ENCODE data around the gene SCNN1G. TPM values are rescaled to one million over a fixed set of nuclear protein-coding genes. Genes with fewer than 3 reads are reported as not detected.

Gene SCNN1G
- total RNA-seq, 3 donors from 2014 or later (not counting 1 experiment from before 2014, with no cell fraction given), result not detected

- Histone ChIP-seq H3K4me1 (ENCODE audit: control insufficient read depth, insufficient read depth, low read length) (no peaks in the 10 kb centered on the region), H3K9me3 (ENCODE audit: control insufficient read depth, insufficient read depth, low read length) (no peaks in the 10 kb centered on the region), H3K36me3 (ENCODE audit: control insufficient read depth, insufficient read depth, low read length) (no peaks in the 10 kb centered on the region), H3K27me3 (ENCODE audit: control insufficient read depth, insufficient read depth, low read length) (no peaks in the 10 kb centered on the region), H3K4me3 (ENCODE audit: low read length) (no peak overlapping the region), H3K27ac (ENCODE audit: low read length) (no peak overlapping the region)
- Mint-ChIP-seq H3K27ac (no peak overlapping the region), H3K4me1 (no peaks in the 10 kb centered on the region), H3K36me3 (no peaks in the 10 kb centered on the region), H3K9me3 (no peaks in the 10 kb centered on the region), H3K27me3 (ENCODE audit: low read depth in 2 of 2) (peaks cover 5 to 8% of the 10 kb centered on the region in 2 donors), H3K4me3 (no peak overlapping the region)
- no peak for DNase-seq
- ATAC-seq, result no peak
- TF ChIP-seq CTCF (IDR thresholded peaks at IDR 0.05), result no peak
- 80% methylated on average over 3 of the region's 3 CpGs for WGBS (ENCODE audit: insufficient coverage)
- intact Hi-C loops (cut with micrococcal nuclease), result no loop called here
These were observed 31.3 kb downstream of the SCNN1G start for GRCh38 chr16:23213831-23214230.

GRCh38 chr16:23214796-23215195, 32.3 kb downstream of the SCNN1G start:
- intact Hi-C loops (cut with micrococcal nuclease), result no loop called here
- no peaks in the 10 kb centered on the region for H3K4me1 Mint-ChIP-seq
- no peak for TF ChIP-seq CTCF (IDR thresholded peaks at IDR 0.05)
- ATAC-seq, result no peak
- H3K4me3 ChIP-seq (ENCODE audit: low read length), result no peak overlapping the region
- peaks cover 3 to 5% of the 10 kb centered on the region in 2 donors for H3K27me3 Mint-ChIP-seq (ENCODE audit: low read depth in 2 of 2)
- H3K27me3 ChIP-seq (ENCODE audit: control insufficient read depth, insufficient read depth, low read length), result no peaks in the 10 kb centered on the region
- no peak overlapping the region for H3K27ac ChIP-seq (ENCODE audit: low read length)
- H3K36me3 ChIP-seq (ENCODE audit: control insufficient read depth, insufficient read depth, low read length), result no peaks in the 10 kb centered on the region
- H3K27ac Mint-ChIP-seq, result no peak overlapping the region
- no peaks in the 10 kb centered on the region for H3K9me3 ChIP-seq (ENCODE audit: control insufficient read depth, insufficient read depth, low read length)
- no peaks in the 10 kb centered on the region for H3K36me3 Mint-ChIP-seq
- DNase-seq, result no peak
- no peaks in the 10 kb centered on the region for H3K9me3 Mint-ChIP-seq
- H3K4me3 Mint-ChIP-seq, result no peak overlapping the region
- H3K4me1 ChIP-seq (ENCODE audit: control insufficient read depth, insufficient read depth, low read length), result no peaks in the 10 kb centered on the region
- WGBS (ENCODE audit: insufficient coverage), result 54% methylated on average over 7 of the region's 7 CpGs

GRCh38 chr16:23215435-23215834, 32.9 kb downstream of the SCNN1G start:
- Histone ChIP-seq H3K4me1 (ENCODE audit: control insufficient read depth, insufficient read depth, low read length) (no peaks in the 10 kb centered on the region), H3K27me3 (ENCODE audit: control insufficient read depth, insufficient read depth, low read length) (no peaks in the 10 kb centered on the region), H3K36me3 (ENCODE audit: control insufficient read depth, insufficient read depth, low read length) (no peaks in the 10 kb centered on the region), H3K9me3 (ENCODE audit: control insufficient read depth, insufficient read depth, low read length) (no peaks in the 10 kb centered on the region), H3K27ac (ENCODE audit: low read length) (no peak overlapping the region), H3K4me3 (ENCODE audit: low read length) (no peak overlapping the region)
- ATAC-seq, result no peak
- intact Hi-C loops (cut with micrococcal nuclease), result no loop called here
- Mint-ChIP-seq H3K9me3 (no peaks in the 10 kb centered on the region), H3K36me3 (no peaks in the 10 kb centered on the region), H3K27me3 (ENCODE audit: low read depth in 2 of 2) (peaks cover 3 to 11% of the 10 kb centered on the region in 2 donors), H3K4me3 (no peak overlapping the region), H3K27ac (no peak overlapping the region), H3K4me1 (no peaks in the 10 kb centered on the region)
- no peak for DNase-seq
- no peak for TF ChIP-seq CTCF (IDR thresholded peaks at IDR 0.05)
- WGBS (ENCODE audit: insufficient coverage), result 87% methylated on average over 10 of the region's 10 CpGs

DNA sequence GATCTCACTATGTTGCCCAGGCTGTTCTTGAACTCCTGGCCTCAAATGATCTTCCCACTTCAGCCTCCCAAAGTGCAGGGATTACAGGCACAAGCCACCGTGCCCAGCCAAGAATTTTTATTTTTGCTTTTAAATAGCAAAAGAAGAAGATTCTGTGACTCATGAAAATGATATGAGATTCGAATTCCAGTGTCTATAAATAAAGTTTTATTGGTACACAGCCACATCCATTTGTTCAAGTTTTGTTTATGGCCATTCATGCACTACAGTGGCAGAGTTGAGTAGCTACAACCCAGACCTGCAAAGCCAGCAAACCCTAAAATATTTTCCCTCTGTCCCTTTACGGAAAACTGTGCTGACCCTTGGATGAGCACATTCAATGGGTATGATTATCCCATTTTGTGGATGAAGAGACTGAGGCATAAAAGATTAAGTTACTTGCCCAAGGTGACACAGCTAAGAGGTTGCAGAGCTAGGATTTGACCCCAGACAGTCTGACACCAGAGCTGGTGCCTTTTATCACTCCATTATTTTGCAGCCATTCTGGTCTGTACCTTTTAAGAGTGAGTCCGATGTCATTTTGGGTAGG, 34.2 kb downstream of the SCNN1G start:
- no peaks in the 10 kb centered on the region for H3K36me3 Mint-ChIP-seq
- H3K4me3 ChIP-seq (ENCODE audit: low read length), result no peak overlapping the region
- 78% methylated on average over 4 of the region's 4 CpGs for WGBS (ENCODE audit: insufficient coverage)
- H3K27me3 Mint-ChIP-seq (ENCODE audit: low read depth in 2 of 2), result peaks cover 3 to 18% of the 10 kb centered on the region in 2 donors
- ATAC-seq (no peak), DNase-seq (no peak)
- H3K4me1 Mint-ChIP-seq, result no peaks in the 10 kb centered on the region
- no peak overlapping the region for H3K27ac Mint-ChIP-seq
- H3K27ac ChIP-seq (ENCODE audit: low read length), result no peak overlapping the region
- H3K9me3 Mint-ChIP-seq, result no peaks in the 10 kb centered on the region
- TF ChIP-seq CTCF (IDR thresholded peaks at IDR 0.05), result no peak
- H3K4me1 ChIP-seq (ENCODE audit: control insufficient read depth, insufficient read depth, low read length), result no peaks in the 10 kb centered on the region
- intact Hi-C loops (cut with micrococcal nuclease), result no loop called here
- no peak overlapping the region for H3K4me3 Mint-ChIP-seq
- no peaks in the 10 kb centered on the region for H3K27me3 ChIP-seq (ENCODE audit: control insufficient read depth, insufficient read depth, low read length)
- no peaks in the 10 kb centered on the region for H3K9me3 ChIP-seq (ENCODE audit: control insufficient read depth, insufficient read depth, low read length)
- no peaks in the 10 kb centered on the region for H3K36me3 ChIP-seq (ENCODE audit: control insufficient read depth, insufficient read depth, low read length)
